ENCODE measurements around the gene KRT81.
"Not testable (repeated sequence)": the region's sequence is repeated elsewhere in the genome, so short reads cannot be mapped to it uniquely, and the experiment has no call there.

The KRT81 gene

GRCh38 chr12:52317468-52318052 lies 26.2 kb upstream of the KRT81 start:
- DNase-seq (ENCODE audit: low read depth): no peak

- no peak for DNase-seq (ENCODE audit: low read depth)
These were observed 25.4 kb upstream of the KRT81 start for GRCh38 chr12:52316701-52317100.

- no peak for DNase-seq (ENCODE audit: low read depth)
These were observed 25.0 kb upstream of the KRT81 start for GRCh38 chr12:52316290-52316689.

GRCh38 chr12:52315721-52316120 lies 24.4 kb upstream of the KRT81 start:
- DNase-seq (ENCODE audit: low read depth): not testable (repeated sequence)

GRCh38 chr12:52314511-52314910 lies 23.2 kb upstream of the KRT81 start:
- DNase-seq (ENCODE audit: low read depth): no peak

- no peak for DNase-seq (ENCODE audit: low read depth)
These were observed 22.6 kb upstream of the KRT81 start for GRCh38 chr12:52313926-52314325.

- no peak for DNase-seq (ENCODE audit: low read depth)
These were observed 22.1 kb upstream of the KRT81 start for GRCh38 chr12:52313461-52313860.

GRCh38 chr12:52312086-52312485 lies 20.8 kb upstream of the KRT81 start:
- no peak for DNase-seq (ENCODE audit: low read depth)

GRCh38 chr12:52311285-52311648 lies 19.9 kb upstream of the KRT81 start:
- peak; percentile 58 for DNase-seq (ENCODE audit: low read depth)

- DNase-seq (ENCODE audit: low read depth): peak; percentile 62
These were observed 19.4 kb upstream of the KRT81 start for GRCh38 chr12:52310622-52311284.

GRCh38 chr12:52308806-52309425 lies 17.6 kb upstream of the KRT81 start:
- DNase-seq (ENCODE audit: low read depth): no peak

GRCh38 chr12:52307836-52308805 lies 16.8 kb upstream of the KRT81 start:
- DNase-seq (ENCODE audit: low read depth): peak; percentile 61

- DNase-seq (ENCODE audit: low read depth): no peak
These were observed 15.4 kb upstream of the KRT81 start for GRCh38 chr12:52306731-52307130.

GRCh38 chr12:52305921-52306705 lies 14.8 kb upstream of the KRT81 start:
- DNase-seq (ENCODE audit: low read depth): no peak

GRCh38 chr12:52304941-52305411 lies 13.6 kb upstream of the KRT81 start:
- peak; percentile 40 for DNase-seq (ENCODE audit: low read depth)

- DNase-seq (ENCODE audit: low read depth): not testable (repeated sequence)
These were observed 11.0 kb upstream of the KRT81 start for GRCh38 chr12:52302242-52302914.

- DNase-seq (ENCODE audit: low read depth): not testable (repeated sequence)
These were observed 10.4 kb upstream of the KRT81 start for GRCh38 chr12:52301721-52302120.

- peak; percentile 51 for DNase-seq (ENCODE audit: low read depth)
These were observed 9.7 kb upstream of the KRT81 start for GRCh38 chr12:52300796-52301691.

GRCh38 chr12:52298677-52299190 lies 7.4 kb upstream of the KRT81 start:
- DNase-seq (ENCODE audit: low read depth): no peak
